Measurements from ENCODE around the gene COL9A2.
A peak's percentile ranks its signal among the peaks of the same experiment; 100 is the strongest.

COL9A2 gene

DNA sequence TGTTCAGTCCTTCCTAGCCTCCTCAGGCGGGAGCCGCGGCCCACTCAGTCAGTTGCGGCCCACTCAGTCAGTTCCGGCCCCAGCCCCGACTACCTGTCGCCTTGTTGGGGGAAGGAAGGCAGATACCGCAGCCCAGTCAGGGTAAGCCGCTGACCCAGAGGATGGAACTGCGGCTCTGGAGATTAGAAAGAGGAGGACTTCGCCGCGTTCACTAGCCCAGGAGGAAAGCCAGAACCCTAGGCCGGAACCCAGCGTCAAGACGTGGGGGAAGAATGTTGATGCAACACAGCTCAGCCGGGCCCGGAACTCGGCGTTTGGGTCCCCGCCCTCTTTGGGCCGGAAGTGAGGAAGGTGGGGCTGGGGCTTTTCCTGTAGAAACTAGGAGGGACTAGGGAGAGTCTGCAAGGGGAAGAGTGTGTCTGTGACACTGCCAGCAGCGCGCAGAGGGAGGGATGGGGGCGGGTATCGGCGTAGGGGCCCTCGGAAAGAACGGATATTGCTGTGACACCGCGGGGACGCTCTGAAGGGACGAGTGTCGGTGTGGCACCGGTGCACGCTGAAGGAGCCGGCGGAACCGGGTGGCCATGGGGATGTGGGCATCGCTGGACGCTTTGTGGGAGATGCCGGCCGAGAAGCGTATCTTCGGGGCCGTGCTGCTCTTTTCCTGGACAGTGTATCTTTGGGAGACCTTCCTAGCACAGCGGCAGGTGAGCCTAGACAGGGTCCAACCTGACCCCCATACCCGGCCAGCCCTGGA is 59.2 kb downstream of the COL9A2 start, which contains the start of gene ZMPSTE24:
ZMPSTE24 (plus strand) TSS at position 549 of the 757 bp plus-strand sequence; CDS start at position 585, 36 bp downstream.
- DNase-seq (ENCODE audit: low spot score), result peak; percentile 98

DNA sequence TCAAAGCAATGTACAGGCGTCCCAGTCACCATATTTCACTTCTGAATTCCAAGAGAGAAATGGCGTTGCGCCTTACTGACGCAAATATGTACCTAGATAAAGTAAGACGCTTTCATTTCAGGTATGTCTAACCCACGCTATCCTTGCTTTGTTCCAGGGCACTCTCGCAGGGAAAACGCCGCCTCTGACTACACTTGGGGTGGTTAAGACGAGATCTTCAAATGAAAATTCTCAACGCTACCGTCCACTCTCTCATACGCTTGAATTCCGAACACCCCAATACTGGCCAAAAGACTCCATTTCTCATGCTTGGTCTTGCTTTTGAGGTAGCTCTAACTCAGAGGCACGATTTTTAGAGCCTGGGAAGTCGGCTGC is 59.8 kb downstream of the COL9A2 start:
- no peak for DNase-seq (ENCODE audit: low spot score)

DNA sequence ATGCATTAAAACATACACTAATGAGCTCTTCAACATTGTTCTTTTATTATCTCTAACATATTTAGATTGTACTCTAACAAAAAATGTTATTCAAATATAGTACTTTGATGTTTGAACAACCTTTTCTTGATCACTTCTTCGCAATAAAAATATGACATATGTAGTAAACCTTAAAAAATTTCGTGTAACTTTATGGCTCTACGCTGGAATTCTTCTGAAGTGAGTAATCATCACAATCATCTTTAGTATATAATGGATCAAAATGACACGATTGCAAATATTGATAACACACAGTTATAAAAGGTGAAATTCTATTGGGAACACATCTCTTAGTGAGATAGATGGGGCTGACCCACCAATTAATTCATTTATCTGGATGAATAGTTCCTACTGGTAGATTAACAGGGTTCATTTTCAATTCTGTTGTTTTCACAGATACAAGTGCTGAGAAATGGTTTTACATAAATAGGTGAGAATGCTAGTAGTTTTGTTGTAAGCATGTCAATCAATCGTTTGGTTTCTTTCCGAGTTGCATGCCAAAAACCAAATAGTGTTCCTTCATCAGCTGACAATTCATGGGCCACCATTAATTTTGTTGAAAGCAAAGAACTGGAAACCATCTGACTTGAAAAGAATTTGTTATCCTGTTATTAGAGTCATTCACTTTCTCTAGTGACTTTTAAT is 60.5 kb downstream of the COL9A2 start:
- DNase-seq (ENCODE audit: low spot score), result no peak

DNA sequence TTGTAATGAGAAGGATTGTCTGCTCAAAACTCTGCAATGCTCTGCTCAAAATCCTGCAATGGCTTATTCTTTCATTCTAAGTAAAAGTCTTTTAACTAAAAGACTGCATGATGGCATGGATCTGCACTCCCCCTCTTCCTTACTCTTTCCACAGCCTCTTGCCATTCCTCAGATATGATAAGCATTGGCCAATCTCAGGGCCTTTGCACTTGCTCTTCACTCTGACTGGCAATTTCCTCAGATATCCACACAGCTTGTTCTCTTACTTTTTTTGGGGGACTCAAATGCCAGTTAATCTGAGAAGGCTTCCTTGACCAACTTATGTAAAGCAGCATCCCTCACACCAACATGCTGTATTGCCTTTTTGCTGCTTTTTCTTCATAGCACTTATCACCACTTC is 61.9 kb downstream of the COL9A2 start:
- DNase-seq (ENCODE audit: low spot score), result no peak

DNA sequence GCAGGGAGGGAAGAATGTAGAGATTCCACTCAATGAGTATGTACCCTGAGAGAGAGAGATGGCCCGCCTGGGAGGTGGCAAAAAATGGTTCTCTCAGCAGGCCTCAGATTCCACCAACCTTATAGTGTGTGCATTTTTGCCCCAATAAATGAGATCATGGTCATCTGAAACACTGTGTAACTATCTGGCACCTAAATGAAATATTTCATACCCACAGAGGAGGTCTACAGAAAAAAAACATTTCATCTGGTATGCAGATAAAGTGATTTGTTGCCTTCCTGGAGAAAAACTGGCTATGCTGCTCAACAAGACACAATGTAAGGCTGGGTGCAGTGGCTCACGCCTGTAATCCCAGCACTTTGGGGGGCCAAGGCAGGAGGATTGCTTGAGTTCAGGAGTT is 64.5 kb downstream of the COL9A2 start:
- DNase-seq (ENCODE audit: low spot score), result no peak

DNA sequence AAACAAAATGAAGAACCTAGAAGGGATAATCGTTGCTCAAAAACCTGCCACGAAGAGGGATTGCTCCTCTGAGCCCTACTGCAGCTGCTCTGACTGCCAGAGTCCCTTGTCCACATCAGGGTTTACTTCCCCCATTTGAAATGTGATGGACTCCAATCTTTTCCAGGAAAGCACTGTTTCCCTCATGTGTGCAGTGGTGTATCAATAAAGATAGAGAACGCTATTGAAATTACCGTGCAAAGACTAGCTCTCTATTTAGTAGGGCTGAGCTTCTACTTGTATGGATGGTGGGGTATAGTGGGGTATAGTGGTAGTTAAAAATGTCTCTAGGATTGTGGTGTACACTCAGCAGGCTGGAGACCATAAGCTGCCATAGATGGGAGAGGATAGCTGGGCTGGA is 65.6 kb downstream of the COL9A2 start:
- DNase-seq (ENCODE audit: low spot score), result no peak
